HCT116 (cell line): ENCODE results near the gene PIK3IP1. TPM values are rescaled to one million over a fixed set of nuclear protein-coding genes. Genes with fewer than 3 reads are reported as not detected.

Experiments
- ATAC-seq: fragments of 200-7000 bp; cut with Tn5 transposase; 2 replicates; pipeline ENCODE4 v1.9.1; 2020; ENCODE audit warnings: mild to moderate bottlenecking, moderate library complexity
- BruUV-seq: library from RNA; stranded (reverse); fragments of 400-500 nt; replicated peaks from 2 replicates; lab custom pipeline; 2021; lab: Mats Ljungman, UMichigan
- CTCF ChIA-PET: fragments of 300-600 bp; sonication (Branson Sonifier 250); formaldehyde crosslinking; loops from one replicate; lab custom pipeline; 2021; ENCODE audit warnings: antibody characterized with exemption; lab: Charles Lee
- POLR2A ChIA-PET: fragments of 300-600, 350-600 bp; sonication (Branson Sonifier 250); formaldehyde crosslinking; loops from one replicate; lab custom pipeline; 2021; ENCODE audit warnings: antibody characterized with exemption; lab: Charles Lee
- RAD21 ChIA-PET, 2 experiments: fragments of 300-600 bp; sonication (Branson Sonifier 250); formaldehyde crosslinking; loops; one replicate each; lab custom pipeline; 2023; ENCODE audit warnings: low total read pairs in 2 of 2; ENCODE audit not compliant: uncharacterized antibody in 2 of 2, unreplicated experiment in 2 of 2, low non-redundant PET in 1 of 2; lab: Charles Lee
- DNase-seq: peaks from one replicate; pipeline ENCODE4 v3.0.0-alpha.2; 2010; ENCODE audit warnings: low read depth, low spot score
- H2AFZ ChIP-seq: fragments of 200-600 bp; shearing (Covaris generic), sonication (generic); 2 replicates; pipeline ENCODE4 v1.6.1; 2017; ENCODE audit warnings: low read depth, mixed run types, mixed read lengths, antibody characterized with exemption, low read length; ENCODE audit not compliant: poor library complexity, severe bottlenecking
- H3K27ac ChIP-seq: 2 replicates; pipeline ENCODE4 v1.5.1; 2012; ENCODE audit warnings: low read depth, low read length
- H3K27me3 ChIP-seq: fragments of 200-600 bp; sonication (generic); 2 replicates; pipeline ENCODE4 v1.6.1; 2016; ENCODE audit warnings: mixed run types, low read length, mixed read lengths; ENCODE audit not compliant: insufficient read depth
- H3K36me3 ChIP-seq, 2 experiments: fragments of 200-500 bp in 1 of 2; fragments of 200-600 bp in 1 of 2; sonication (Bioruptor generic) in 1 of 2; sonication (generic) in 1 of 2; 2 replicates each; pipeline versions ENCODE4 v1.5.1 to v1.6.1; 2014 to 2016; ENCODE audit warnings: low read length in 2 of 2, inconsistent platforms in 1 of 2, mixed read lengths in 1 of 2, mixed run types in 1 of 2; ENCODE audit not compliant: insufficient read depth in 2 of 2, control insufficient read depth in 1 of 2
- H3K4me1 ChIP-seq, 2 experiments: fragments of 200-600 bp in 1 of 2; sonication (generic) in 1 of 2; 2 replicates each; pipeline versions ENCODE4 v1.5.1 to v1.6.1; 2012 to 2017; ENCODE audit warnings: low read length in 2 of 2, inconsistent platforms in 1 of 2, mild to moderate bottlenecking in 1 of 2, mixed read lengths in 1 of 2, mixed run types in 1 of 2, moderate library complexity in 1 of 2; ENCODE audit not compliant: insufficient read depth in 2 of 2, control insufficient read depth in 1 of 2
- H3K4me2 ChIP-seq: fragments of 200-600 bp; sonication (generic); 2 replicates; pipeline ENCODE4 v1.6.1; 2017; ENCODE audit warnings: mixed run types, low read length, mixed read lengths
- H3K4me3 ChIP-seq, 2 experiments: fragments of 200-600 bp in 1 of 2; sonication (generic) in 1 of 2; replicated peaks in 1 of 2; 2 replicates each; pipeline ENCODE4 v1.5.1; 2011 to 2016; ENCODE audit warnings: low read length in 2 of 2, control low read depth in 1 of 2, low read depth in 1 of 2, mild to moderate bottlenecking in 1 of 2, mixed read lengths in 1 of 2, mixed run types in 1 of 2
- H3K79me2 ChIP-seq: fragments of 200-600 bp; sonication (generic); 2 replicates; pipeline ENCODE4 v1.6.1; 2017; ENCODE audit warnings: mild to moderate bottlenecking, mixed run types, low read length, moderate library complexity, mixed read lengths; ENCODE audit not compliant: insufficient read depth
- H3K9ac ChIP-seq: fragments of 200-600 bp; sonication (generic); 2 replicates; pipeline ENCODE4 v1.6.1; 2016; ENCODE audit warnings: low read length, mixed read lengths
- H3K9me2 ChIP-seq: fragments of 200-600 bp; sonication (generic), shearing (Covaris generic); 2 replicates; pipeline ENCODE4 v1.6.1; 2017; ENCODE audit warnings: mixed run types, mild to moderate bottlenecking, moderate library complexity; ENCODE audit not compliant: insufficient read depth
- H3K9me3 ChIP-seq, 2 experiments: fragments of 200-500 bp in 1 of 2; fragments of 200-600 bp in 1 of 2; sonication (Bioruptor generic) in 1 of 2; sonication (generic) in 1 of 2; 2 replicates each; pipeline ENCODE4 v1.6.1; 2014 to 2017; ENCODE audit warnings: low read length in 2 of 2, mixed read lengths in 2 of 2, inconsistent platforms in 1 of 2, low read depth in 1 of 2, mild to moderate bottlenecking in 1 of 2, mixed run types in 1 of 2, moderate library complexity in 1 of 2; ENCODE audit not compliant: control insufficient read depth in 1 of 2, insufficient read depth in 1 of 2
- H4K20me1 ChIP-seq: fragments of 200-600 bp; sonication (generic), shearing (Covaris generic); 2 replicates; pipeline ENCODE4 v1.6.1; 2017; ENCODE audit warnings: mixed run types, mild to moderate bottlenecking, moderate library complexity; ENCODE audit not compliant: insufficient read depth
- EGR1 ChIP-seq: IDR thresholded peaks from 2 replicates; pipeline ENCODE4 v1.6.1; 2012; ENCODE audit warnings: low read depth
- EZH2phosphoT487 ChIP-seq: fragments of 200-600 bp; IDR thresholded peaks from 2 replicates; pipeline ENCODE4 v1.6.1; 2018; ENCODE audit warnings: antibody characterized with exemption, borderline replicate concordance
- SIN3A ChIP-seq: IDR thresholded peaks from 2 replicates; pipeline ENCODE4 v1.6.1; 2012; ENCODE audit warnings: low read depth
- SP1 ChIP-seq: IDR thresholded peaks from 2 replicates; pipeline ENCODE4 v1.6.1; 2012; ENCODE audit warnings: low read depth
- SRF ChIP-seq: IDR thresholded peaks from 2 replicates; pipeline ENCODE4 v1.6.1; 2012; ENCODE audit warnings: low read depth
- ZFX ChIP-seq: fragments of 450-650 bp; IDR thresholded peaks from 2 replicates; pipeline ENCODE4 v1.6.1; 2017
- ZNF274 ChIP-seq: fragments of 200-500 bp; sonication (Bioruptor generic); IDR thresholded peaks from 2 replicates; pipeline ENCODE4 v1.6.1; 2014; ENCODE audit warnings: mild to moderate bottlenecking, low read depth, low read length, inconsistent platforms
- intact Hi-C: fragments of 100-400 bp; cut with micrococcal nuclease; formaldehyde crosslinking; loops from 2 replicates; pipeline ENCODE4 v1.10.0; 2022
- total RNA-seq: library from RNA; stranded (reverse); gene quantifications from one replicate; pipeline ENCODE4 v1.2.1, GENCODE V29; 2021; ENCODE audit not compliant: unreplicated experiment
- TF ChIP-seq, protein P1 (sequence below): IDR thresholded peaks from 2 replicates; pipeline ENCODE4 v1.6.1; 2012; ENCODE audit warnings: low read depth

Gene PIK3IP1
- total RNA-seq, 1 experiment from 2014 or later, result 1.6 TPM

- Histone ChIP-seq H3K4me2 (no peak overlapping the region), H3K4me1 (peaks cover 31 to 47% of the 10 kb centered on the region in 2 experiments), H3K9me3 (no peaks in the 10 kb centered on the region), H3K36me3 (peaks cover 6 to 21% of the 10 kb centered on the region in 2 experiments; a peak in 3 of 4 replicates), H4K20me1 (no peaks in the 10 kb centered on the region), H3K27ac (no peak overlapping the region), H2AFZ (no peak overlapping the region), H3K79me2 (peaks cover 58% of the 10 kb centered on the region), H3K9ac (no peak overlapping the region), H3K4me3 (no peak overlapping the region), H3K9me2 (no peaks in the 10 kb centered on the region), H3K27me3 (no peaks in the 10 kb centered on the region)
- ChIA-PET RAD21 (no interaction called here), CTCF (interaction anchor here (1.4 kb wide), 1 partner anchor 28 kb away, joined by 3 read pairs; no protein-coding TSS in a partner anchor), POLR2A (no interaction called here)
- ATAC-seq (no peak), DNase-seq (no peak)
- TF ChIP-seq EGR1, result no peak
- no peak for TF ChIP-seq SRF
- TF ChIP-seq, protein P1, sequence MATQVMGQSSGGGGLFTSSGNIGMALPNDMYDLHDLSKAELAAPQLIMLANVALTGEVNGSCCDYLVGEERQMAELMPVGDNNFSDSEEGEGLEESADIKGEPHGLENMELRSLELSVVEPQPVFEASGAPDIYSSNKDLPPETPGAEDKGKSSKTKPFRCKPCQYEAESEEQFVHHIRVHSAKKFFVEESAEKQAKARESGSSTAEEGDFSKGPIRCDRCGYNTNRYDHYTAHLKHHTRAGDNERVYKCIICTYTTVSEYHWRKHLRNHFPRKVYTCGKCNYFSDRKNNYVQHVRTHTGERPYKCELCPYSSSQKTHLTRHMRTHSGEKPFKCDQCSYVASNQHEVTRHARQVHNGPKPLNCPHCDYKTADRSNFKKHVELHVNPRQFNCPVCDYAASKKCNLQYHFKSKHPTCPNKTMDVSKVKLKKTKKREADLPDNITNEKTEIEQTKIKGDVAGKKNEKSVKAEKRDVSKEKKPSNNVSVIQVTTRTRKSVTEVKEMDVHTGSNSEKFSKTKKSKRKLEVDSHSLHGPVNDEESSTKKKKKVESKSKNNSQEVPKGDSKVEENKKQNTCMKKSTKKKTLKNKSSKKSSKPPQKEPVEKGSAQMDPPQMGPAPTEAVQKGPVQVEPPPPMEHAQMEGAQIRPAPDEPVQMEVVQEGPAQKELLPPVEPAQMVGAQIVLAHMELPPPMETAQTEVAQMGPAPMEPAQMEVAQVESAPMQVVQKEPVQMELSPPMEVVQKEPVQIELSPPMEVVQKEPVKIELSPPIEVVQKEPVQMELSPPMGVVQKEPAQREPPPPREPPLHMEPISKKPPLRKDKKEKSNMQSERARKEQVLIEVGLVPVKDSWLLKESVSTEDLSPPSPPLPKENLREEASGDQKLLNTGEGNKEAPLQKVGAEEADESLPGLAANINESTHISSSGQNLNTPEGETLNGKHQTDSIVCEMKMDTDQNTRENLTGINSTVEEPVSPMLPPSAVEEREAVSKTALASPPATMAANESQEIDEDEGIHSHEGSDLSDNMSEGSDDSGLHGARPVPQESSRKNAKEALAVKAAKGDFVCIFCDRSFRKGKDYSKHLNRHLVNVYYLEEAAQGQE, result no peak
- no TSS peak for BruUV-seq
- intact Hi-C loops, result loop anchor here (10.0 kb wide), 1 partner anchor 294 kb away; no protein-coding TSS in a partner anchor
Observed at GRCh38 chr22:31340765-31341247, 48.5 kb upstream of the PIK3IP1 start.

- DNase-seq (no peak), ATAC-seq (no peak)
- CTCF ChIA-PET, result interaction anchor here (1.4 kb wide), 1 partner anchor 27 kb away, joined by 3 read pairs; no protein-coding TSS in a partner anchor
- H3K79me2 ChIP-seq, result peaks cover 54% of the 10 kb centered on the region
- no peaks in the 10 kb centered on the region for H4K20me1 ChIP-seq
- no peak overlapping the region for H3K4me3 ChIP-seq
- POLR2A ChIA-PET, result no interaction called here
- TF ChIP-seq EZH2phosphoT487 (no peak), EGR1 (no peak), SP1 (no peak), SIN3A (no peak), ZNF274 (no peak), ZFX (no peak)
- BruUV-seq, result no TSS peak
- H2AFZ ChIP-seq, result no peak overlapping the region
- H3K9me3 ChIP-seq, result no peaks in the 10 kb centered on the region
- peaks cover 31 to 44% of the 10 kb centered on the region in 2 experiments for H3K4me1 ChIP-seq
- no peaks in the 10 kb centered on the region for H3K27me3 ChIP-seq
- H3K27ac ChIP-seq, result no peak overlapping the region
- RAD21 ChIA-PET, result no interaction called here
- no peak overlapping the region for H3K4me2 ChIP-seq
- H3K9ac ChIP-seq, result no peak overlapping the region
- intact Hi-C loops, result loop anchor here (10.0 kb wide), 1 partner anchor 294 kb away; no protein-coding TSS in a partner anchor
- H3K9me2 ChIP-seq, result no peaks in the 10 kb centered on the region
- peaks cover 9 to 26% of the 10 kb centered on the region in 2 experiments; a peak in 3 of 4 replicates for H3K36me3 ChIP-seq
Observed at GRCh38 chr22:31340360-31340759, 48.1 kb upstream of the PIK3IP1 start.
